ENCODE data around the gene RPTN.

DNA sequence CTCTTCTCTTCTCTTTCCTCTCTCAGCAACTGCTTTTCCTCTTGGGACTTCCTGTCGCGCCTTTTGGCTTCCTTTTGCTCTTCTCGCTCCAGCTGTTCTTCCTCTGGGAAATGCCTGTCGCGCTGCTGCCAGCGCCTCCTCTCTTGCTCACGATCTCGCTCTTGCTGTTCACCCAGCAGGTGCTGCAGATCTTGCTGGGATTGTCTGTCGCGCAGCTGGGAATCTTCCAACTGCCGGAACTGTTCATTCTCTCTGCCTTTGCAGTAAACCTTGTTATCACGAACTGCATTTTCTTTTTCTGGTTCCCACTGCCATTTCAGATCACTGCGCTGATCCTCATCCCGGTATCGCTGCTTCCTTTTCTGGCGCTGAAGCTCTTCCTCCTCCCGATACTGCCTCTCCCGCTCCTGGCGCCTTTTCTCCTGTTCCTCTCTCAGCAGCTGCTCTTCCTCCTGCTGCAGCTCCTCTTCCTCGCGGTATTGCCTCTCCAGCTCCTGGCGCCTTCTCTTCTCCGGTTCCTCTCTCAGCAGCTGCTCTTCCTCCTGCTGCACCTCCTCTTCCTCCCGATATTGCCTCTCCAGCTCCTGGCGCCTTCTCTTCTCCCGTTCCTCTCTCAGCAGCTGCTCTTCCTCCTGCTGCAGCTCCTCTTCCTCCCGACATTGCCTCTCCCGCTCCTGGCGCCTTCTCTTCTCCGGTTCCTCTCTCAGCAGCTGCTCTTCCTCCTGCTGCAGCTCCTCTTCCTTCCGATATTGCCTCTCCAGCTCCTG is 49.6 kb downstream of the RPTN start:
- TF ChIP-seq POLR2AphosphoS5 (IDR thresholded peaks at IDR 0.05; ENCODE audit: low read depth, low read length) = no peak
- TF ChIP-seq, protein P1, sequence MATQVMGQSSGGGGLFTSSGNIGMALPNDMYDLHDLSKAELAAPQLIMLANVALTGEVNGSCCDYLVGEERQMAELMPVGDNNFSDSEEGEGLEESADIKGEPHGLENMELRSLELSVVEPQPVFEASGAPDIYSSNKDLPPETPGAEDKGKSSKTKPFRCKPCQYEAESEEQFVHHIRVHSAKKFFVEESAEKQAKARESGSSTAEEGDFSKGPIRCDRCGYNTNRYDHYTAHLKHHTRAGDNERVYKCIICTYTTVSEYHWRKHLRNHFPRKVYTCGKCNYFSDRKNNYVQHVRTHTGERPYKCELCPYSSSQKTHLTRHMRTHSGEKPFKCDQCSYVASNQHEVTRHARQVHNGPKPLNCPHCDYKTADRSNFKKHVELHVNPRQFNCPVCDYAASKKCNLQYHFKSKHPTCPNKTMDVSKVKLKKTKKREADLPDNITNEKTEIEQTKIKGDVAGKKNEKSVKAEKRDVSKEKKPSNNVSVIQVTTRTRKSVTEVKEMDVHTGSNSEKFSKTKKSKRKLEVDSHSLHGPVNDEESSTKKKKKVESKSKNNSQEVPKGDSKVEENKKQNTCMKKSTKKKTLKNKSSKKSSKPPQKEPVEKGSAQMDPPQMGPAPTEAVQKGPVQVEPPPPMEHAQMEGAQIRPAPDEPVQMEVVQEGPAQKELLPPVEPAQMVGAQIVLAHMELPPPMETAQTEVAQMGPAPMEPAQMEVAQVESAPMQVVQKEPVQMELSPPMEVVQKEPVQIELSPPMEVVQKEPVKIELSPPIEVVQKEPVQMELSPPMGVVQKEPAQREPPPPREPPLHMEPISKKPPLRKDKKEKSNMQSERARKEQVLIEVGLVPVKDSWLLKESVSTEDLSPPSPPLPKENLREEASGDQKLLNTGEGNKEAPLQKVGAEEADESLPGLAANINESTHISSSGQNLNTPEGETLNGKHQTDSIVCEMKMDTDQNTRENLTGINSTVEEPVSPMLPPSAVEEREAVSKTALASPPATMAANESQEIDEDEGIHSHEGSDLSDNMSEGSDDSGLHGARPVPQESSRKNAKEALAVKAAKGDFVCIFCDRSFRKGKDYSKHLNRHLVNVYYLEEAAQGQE (IDR thresholded peaks at IDR 0.05; ENCODE audit: low read depth) = no peak
- no peak; the same call in 1 of the 2 replicates for TF ChIP-seq EZH2 (IDR thresholded peaks at IDR 0.05)
- TF ChIP-seq CTCF (IDR thresholded peaks at IDR 0.05 in 2 of 3, conservative IDR thresholded peaks at IDR 0.05 in 1 of 3; ENCODE audit: borderline replicate concordance in 1 of 3, insufficient read depth in 1 of 3, low read depth in 2 of 3, low read length in 2 of 3) = no peak
- no peak for TF ChIP-seq POLR2A (IDR thresholded peaks at IDR 0.05; ENCODE audit: borderline replicate concordance, extremely low read depth, insufficient read depth, insufficient read length)
